ENCODE results near the gene SSC5D. TPM values are rescaled to one million over a fixed set of nuclear protein-coding genes. Genes with fewer than 3 reads are reported as not detected.

The SSC5D gene
- total and polyA plus RNA-seq, 9 of the 15 experiments (the other 6 are each of a cell fraction or from before 2014, with no cell fraction given), result 0.04 to 0.71 (median 0.14) TPM; not detected in 2

DNA sequence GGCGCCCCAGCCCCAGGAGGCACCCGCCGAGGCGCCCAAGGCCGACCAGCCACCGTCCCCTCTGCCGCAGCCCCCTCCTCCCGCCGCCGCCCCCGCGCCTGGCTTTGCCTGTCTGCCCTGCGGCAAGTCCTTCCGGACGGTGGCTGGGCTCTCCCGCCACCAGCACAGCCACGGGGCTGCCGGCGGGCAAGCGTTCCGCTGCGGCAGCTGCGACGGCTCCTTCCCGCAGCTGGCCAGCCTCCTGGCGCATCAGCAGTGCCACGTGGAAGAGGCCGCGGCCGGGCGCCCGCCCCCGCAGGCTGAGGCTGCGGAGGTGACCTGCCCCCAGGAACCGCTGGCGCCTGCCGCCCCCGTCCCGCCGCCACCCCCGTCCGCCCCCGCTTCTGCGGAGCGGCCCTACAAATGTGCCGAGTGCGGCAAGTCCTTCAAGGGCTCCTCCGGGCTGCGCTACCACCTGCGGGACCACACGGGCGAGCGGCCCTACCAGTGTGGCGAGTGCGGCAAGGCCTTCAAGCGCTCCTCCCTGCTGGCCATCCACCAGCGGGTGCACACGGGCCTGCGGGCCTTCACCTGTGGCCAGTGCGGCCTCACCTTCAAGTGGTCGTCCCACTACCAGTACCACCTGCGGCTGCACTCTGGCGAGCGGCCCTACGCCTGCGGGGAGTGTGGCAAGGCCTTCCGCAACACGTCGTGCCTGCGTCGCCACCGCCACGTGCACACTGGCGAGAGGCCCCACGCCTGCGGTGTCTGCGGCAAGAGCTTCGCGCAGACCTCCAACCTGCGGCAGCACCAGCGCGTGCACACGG lies 5.9 kb upstream of the SSC5D start (continued):
- TF ChIP-seq, protein P1, sequence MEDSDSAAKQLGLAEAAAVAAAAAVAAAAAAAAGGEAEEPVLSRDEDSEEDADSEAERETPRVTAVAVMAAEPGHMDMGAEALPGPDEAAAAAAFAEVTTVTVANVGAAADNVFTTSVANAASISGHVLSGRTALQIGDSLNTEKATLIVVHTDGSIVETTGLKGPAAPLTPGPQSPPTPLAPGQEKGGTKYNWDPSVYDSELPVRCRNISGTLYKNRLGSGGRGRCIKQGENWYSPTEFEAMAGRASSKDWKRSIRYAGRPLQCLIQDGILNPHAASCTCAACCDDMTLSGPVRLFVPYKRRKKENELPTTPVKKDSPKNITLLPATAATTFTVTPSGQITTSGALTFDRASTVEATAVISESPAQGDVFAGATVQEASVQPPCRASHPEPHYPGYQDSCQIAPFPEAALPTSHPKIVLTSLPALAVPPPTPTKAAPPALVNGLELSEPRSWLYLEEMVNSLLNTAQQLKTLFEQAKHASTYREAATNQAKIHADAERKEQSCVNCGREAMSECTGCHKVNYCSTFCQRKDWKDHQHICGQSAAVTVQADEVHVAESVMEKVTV (CRISPR knock-in tag; IDR thresholded peaks at IDR 0.05), result no peak
- TF ChIP-seq TAF1 (IDR thresholded peaks at IDR 0.05; ENCODE audit: control insufficient read depth, extremely low read depth, insufficient read depth, low read length, severe bottlenecking), result no peak
- no peak for TF ChIP-seq DPF2 (IDR thresholded peaks at IDR 0.05)
- TF ChIP-seq FOXJ3 (CRISPR knock-in tag; IDR thresholded peaks at IDR 0.05), result no peak
- TF ChIP-seq ZNF79 (CRISPR knock-in tag; IDR thresholded peaks at IDR 0.05; ENCODE audit: low read depth), result no peak
- TF ChIP-seq FOXP1 (CRISPR knock-in tag; IDR thresholded peaks at IDR 0.05), result no peak
- no peak for TF ChIP-seq SIX5 (IDR thresholded peaks at IDR 0.05; ENCODE audit: borderline replicate concordance in 1 of 2, insufficient read depth in 1 of 2, low read depth in 1 of 2, low read length in 2 of 2)
- no peak for TF ChIP-seq RBM14 (IDR thresholded peaks at IDR 0.05; ENCODE audit: borderline replicate concordance, insufficient read depth, low read depth, low read length)
- TF ChIP-seq, protein P2, sequence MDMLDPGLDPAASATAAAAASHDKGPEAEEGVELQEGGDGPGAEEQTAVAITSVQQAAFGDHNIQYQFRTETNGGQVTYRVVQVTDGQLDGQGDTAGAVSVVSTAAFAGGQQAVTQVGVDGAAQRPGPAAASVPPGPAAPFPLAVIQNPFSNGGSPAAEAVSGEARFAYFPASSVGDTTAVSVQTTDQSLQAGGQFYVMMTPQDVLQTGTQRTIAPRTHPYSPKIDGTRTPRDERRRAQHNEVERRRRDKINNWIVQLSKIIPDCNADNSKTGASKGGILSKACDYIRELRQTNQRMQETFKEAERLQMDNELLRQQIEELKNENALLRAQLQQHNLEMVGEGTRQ (CRISPR knock-in tag; IDR thresholded peaks at IDR 0.05), result no peak
- no peak for TF ChIP-seq NR2C2 (CRISPR knock-in tag; IDR thresholded peaks at IDR 0.05)
- TF ChIP-seq NR2C2 (tag; IDR thresholded peaks at IDR 0.05), result no peak
- TF ChIP-seq, protein P3, sequence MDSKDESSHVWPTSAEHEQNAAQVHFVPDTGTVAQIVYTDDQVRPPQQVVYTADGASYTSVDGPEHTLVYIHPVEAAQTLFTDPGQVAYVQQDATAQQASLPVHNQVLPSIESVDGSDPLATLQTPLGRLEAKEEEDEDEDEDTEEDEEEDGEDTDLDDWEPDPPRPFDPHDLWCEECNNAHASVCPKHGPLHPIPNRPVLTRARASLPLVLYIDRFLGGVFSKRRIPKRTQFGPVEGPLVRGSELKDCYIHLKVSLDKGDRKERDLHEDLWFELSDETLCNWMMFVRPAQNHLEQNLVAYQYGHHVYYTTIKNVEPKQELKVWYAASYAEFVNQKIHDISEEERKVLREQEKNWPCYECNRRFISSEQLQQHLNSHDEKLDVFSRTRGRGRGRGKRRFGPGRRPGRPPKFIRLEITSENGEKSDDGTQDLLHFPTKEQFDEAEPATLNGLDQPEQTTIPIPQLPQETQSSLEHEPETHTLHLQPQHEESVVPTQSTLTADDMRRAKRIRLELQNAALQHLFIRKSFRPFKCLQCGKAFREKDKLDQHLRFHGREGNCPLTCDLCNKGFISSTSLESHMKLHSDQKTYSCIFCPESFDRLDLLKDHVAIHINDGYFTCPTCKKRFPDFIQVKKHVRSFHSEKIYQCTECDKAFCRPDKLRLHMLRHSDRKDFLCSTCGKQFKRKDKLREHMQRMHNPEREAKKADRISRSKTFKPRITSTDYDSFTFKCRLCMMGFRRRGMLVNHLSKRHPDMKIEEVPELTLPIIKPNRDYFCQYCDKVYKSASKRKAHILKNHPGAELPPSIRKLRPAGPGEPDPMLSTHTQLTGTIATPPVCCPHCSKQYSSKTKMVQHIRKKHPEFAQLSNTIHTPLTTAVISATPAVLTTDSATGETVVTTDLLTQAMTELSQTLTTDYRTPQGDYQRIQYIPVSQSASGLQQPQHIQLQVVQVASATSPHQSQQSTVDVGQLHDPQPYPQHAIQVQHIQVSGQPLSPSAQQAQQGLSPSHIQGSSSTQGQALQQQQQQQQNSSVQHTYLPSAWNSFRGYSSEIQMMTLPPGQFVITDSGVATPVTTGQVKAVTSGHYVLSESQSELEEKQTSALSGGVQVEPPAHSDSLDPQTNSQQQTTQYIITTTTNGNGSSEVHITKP (IDR thresholded peaks at IDR 0.05; ENCODE audit: partially characterized antibody), result no peak
